K562 (cell line): ENCODE data around the gene KIF5C. TPM values are rescaled to one million over a fixed set of nuclear protein-coding genes. Genes with fewer than 3 reads are reported as not detected.

Experiments
- ATAC-seq: fragments of 200-7000 bp; cut with Tn5 transposase; 3 replicates; pipeline ENCODE4 v1.9.1; 2020; ENCODE audit warnings: moderate library complexity
- BruUV-seq: library from RNA; stranded (reverse); fragments of 400-500 nt; replicated peaks from 2 replicates; lab custom pipeline; 2021; lab: Mats Ljungman, UMichigan
- CTCF ChIA-PET: fragments of 300-600 bp; formaldehyde crosslinking; extraction: SDS; loops from one replicate; lab custom pipeline; 2021; ENCODE audit warnings: low intra/inter-chr PET ratio; lab: Yijun Ruan, JAX
- POLR2A ChIA-PET: fragments of 300-600, 350-650 bp; sonication (Branson Sonifier 250); formaldehyde crosslinking; extraction: SDS; loops from one replicate; lab custom pipeline; 2021; ENCODE audit warnings: antibody characterized with exemption, inconsistent platforms; lab: Yijun Ruan, JAX
- DNase-seq, 4 experiments: peaks; one replicate each; pipeline versions ENCODE4 v3.0.0 to v3.0.0-alpha.2; 2011 to 2018; ENCODE audit warnings: low spot score in 3 of 4, mixed read lengths in 3 of 4; ENCODE audit errors: extremely low read depth in 1 of 4
- FAIRE-seq: peaks from 2 replicates; lab custom pipeline; 2011; peaks lifted over from hg19 to GRCh38; lab: Jason Lieb, UNC
- H2AFZ ChIP-seq: 2 replicates; pipeline ENCODE4 v1.6.0; 2011; ENCODE audit warnings: low read depth, low read length, control low read depth, inconsistent platforms
- H3K27ac ChIP-seq: fragments of 200-600 bp; 3 replicates; pipeline ENCODE4 v1.8.0; 2011; ENCODE audit warnings: low read depth, mild to moderate bottlenecking, control low read depth, inconsistent platforms, low read length, moderate library complexity, mixed read lengths; ENCODE audit errors: extremely low read depth
- H3K27me3 ChIP-seq, 2 experiments: fragments of 300-600 bp in 1 of 2; 2 replicates in 1 of 2; 3 replicates in 1 of 2; pipeline versions ENCODE4 v1.6.0 to v1.8.0; 2011; ENCODE audit warnings: inconsistent platforms in 2 of 2, low read length in 2 of 2, mild to moderate bottlenecking in 1 of 2, mixed read lengths in 1 of 2, moderate library complexity in 1 of 2; ENCODE audit not compliant: control insufficient read depth in 2 of 2, insufficient read depth in 2 of 2
- H3K36me3 ChIP-seq: fragments of 300-600 bp; 3 replicates; pipeline ENCODE4 v1.8.0; 2011; ENCODE audit warnings: mild to moderate bottlenecking, low read length, inconsistent platforms; ENCODE audit not compliant: control insufficient read depth, insufficient read depth
- H3K4me1 ChIP-seq, 2 experiments: fragments of 200-600 bp in 1 of 2; replicated peaks in 1 of 2; 2 replicates in 1 of 2; 3 replicates in 1 of 2; pipeline versions ENCODE4 v1.5.1 to v1.8.0; 2011; ENCODE audit warnings: inconsistent platforms in 2 of 2, low read length in 2 of 2, mild to moderate bottlenecking in 1 of 2, mixed read lengths in 1 of 2, moderate library complexity in 1 of 2; ENCODE audit not compliant: control insufficient read depth in 2 of 2, insufficient read depth in 2 of 2
- H3K4me2 ChIP-seq: 2 replicates; pipeline ENCODE4 v1.6.1; 2011; ENCODE audit warnings: low read length, control low read depth, inconsistent platforms, mixed read lengths; ENCODE audit not compliant: insufficient read depth
- H3K4me3 ChIP-seq: fragments of 200-600 bp; sonication (generic), shearing (Covaris generic); 2 replicates; pipeline ENCODE4 v1.5.1; 2016; ENCODE audit warnings: control low read depth, inconsistent platforms
- H3K79me2 ChIP-seq: fragments of 200-600 bp; 3 replicates; pipeline ENCODE4 v1.8.0; 2011; ENCODE audit warnings: low read length, inconsistent platforms; ENCODE audit not compliant: control insufficient read depth, insufficient read depth
- H3K9ac ChIP-seq, 2 experiments: 2 replicates each; pipeline versions ENCODE4 v1.6.0 to v1.6.1; 2011; ENCODE audit warnings: low read depth in 2 of 2, low read length in 2 of 2, control low read depth in 1 of 2, inconsistent platforms in 1 of 2, mild to moderate bottlenecking in 1 of 2, mixed read lengths in 1 of 2; ENCODE audit not compliant: insufficient read depth in 1 of 2
- H3K9me1 ChIP-seq: one replicate; pipeline ENCODE4 v1.6.0; 2011; ENCODE audit warnings: inconsistent platforms, mild to moderate bottlenecking, low read length, moderate library complexity; ENCODE audit not compliant: control insufficient read depth, insufficient read depth
- H3K9me3 ChIP-seq: replicated peaks from 2 replicates; pipeline ENCODE4 v1.5.1; 2011; ENCODE audit warnings: low read depth, low read length, inconsistent platforms; ENCODE audit not compliant: control insufficient read depth, insufficient read depth
- H4K20me1 ChIP-seq: replicated peaks from 2 replicates; pipeline ENCODE4 v1.6.1; 2011; ENCODE audit warnings: low read length, inconsistent platforms, mixed read lengths; ENCODE audit not compliant: control insufficient read depth, insufficient read depth
- ARNT ChIP-seq, 2 experiments: fragments of 450-650 bp; IDR thresholded peaks; 2 replicates each; pipeline ENCODE4 v1.6.1; 2016; ENCODE audit warnings: mild to moderate bottlenecking in 1 of 2
- HSF4 ChIP-seq: fragments of 250-450 bp; sonication (Bioruptor Pico); IDR thresholded peaks from 2 replicates; pipeline ENCODE4 v2.1.2; 2022; ENCODE audit warnings: mild to moderate bottlenecking, moderate library complexity, borderline replicate concordance
- PHB2 ChIP-seq: fragments of 450-650 bp; IDR thresholded peaks from 2 replicates; pipeline ENCODE4 v1.6.1; 2017; ENCODE audit warnings: low read depth
- RBM22 ChIP-seq: fragments of 200-400 bp; formaldehyde crosslinking; IDR thresholded peaks from 2 replicates; pipeline ENCODE4 v1.6.1; 2018; ENCODE audit warnings: low read length, low read depth; ENCODE audit not compliant: poor library complexity, severe bottlenecking
- SLC30A9 ChIP-seq: fragments of 250-450 bp; sonication (Bioruptor Pico); IDR thresholded peaks from 2 replicates; pipeline ENCODE4 v1.8.0; 2022; ENCODE audit warnings: mild to moderate bottlenecking, moderate library complexity
- ZBTB5 ChIP-seq: fragments of 450-650 bp; IDR thresholded peaks from 2 replicates; pipeline ENCODE4 v1.6.1; 2017; ENCODE audit warnings: antibody characterized with exemption
- in situ Hi-C: fragments of 300-500 bp; cut with MboI; formaldehyde crosslinking; loops from 4 replicates; pipeline ENCODE4 v1.15.0; 2018; ENCODE audit warnings: inconsistent platforms, mixed read lengths
- intact Hi-C: fragments of 100-400 bp; cut with micrococcal nuclease; formaldehyde crosslinking; loops from 2 replicates; pipeline ENCODE4 v1.14.2; 2022
- polyA plus RNA-seq, 8 experiments: library from polyadenylated mRNA; depleted of rRNA in 4 of 8; stranded (reverse) in 5 of 8; unstranded in 3 of 8; fragments of >200 nt; fragmentation: Nextera tagmentation in 2 of 8; fragmentation: Illumina TruSeq in 1 of 8; extraction: Ambion mirVana in 2 of 8; extraction: Trizol in 1 of 8; gene quantifications; 2 replicates each; pipeline versions ENCODE4 v1.2.1 to v1.2.3, GENCODE V29; 2011 to 2014; ENCODE audit warnings: inconsistent platforms in 1 of 8, missing spikeins in 1 of 8
- total RNA-seq, 7 experiments: library from RNA; depleted of rRNA in 6 of 7; stranded (reverse); fragments of >200 nt in 6 of 7; fragmentation: Illumina TruSeq in 2 of 7; extraction: Trizol in 2 of 7; gene quantifications; 2 replicates each; pipeline versions ENCODE4 v1.2.1 to v1.2.3, GENCODE V29; 2011 to 2021; ENCODE audit warnings: low replicate concordance in 1 of 7

Gene KIF5C
- total and polyA plus RNA-seq, 9 of the 15 experiments (the other 6 are each of a cell fraction or from before 2014, with no cell fraction given): 0.01 to 0.09 (median 0.01) TPM; not detected in 6

DNA sequence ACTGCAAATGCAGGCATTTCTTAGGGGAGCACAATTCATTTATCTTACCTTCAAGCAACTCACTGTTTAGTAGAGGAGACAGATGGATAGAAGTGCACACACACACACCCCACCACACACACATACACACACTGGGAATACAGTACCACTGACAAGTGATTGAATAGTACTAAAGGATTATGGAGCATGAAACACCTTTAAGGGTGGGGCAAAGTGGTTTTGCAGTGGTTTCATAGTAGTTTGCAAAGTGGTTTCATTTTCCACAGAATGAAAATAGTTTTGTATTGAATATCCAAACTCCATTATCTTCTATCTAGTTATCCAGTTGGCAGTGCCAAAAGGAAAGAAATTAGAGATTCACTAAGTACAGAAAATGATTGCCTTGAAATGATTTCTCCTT lies 18.9 kb downstream of the KIF5C start:
- intact Hi-C loops (no loop called here), in situ Hi-C loops (no loop called here)
- Histone ChIP-seq H3K9me1 (no peaks in the 10 kb centered on the region), H3K79me2 (no peaks in the 10 kb centered on the region), H3K36me3 (no peaks in the 10 kb centered on the region), H4K20me1 (no peaks in the 10 kb centered on the region), H3K9ac (no peak overlapping the region), H2AFZ (no peak overlapping the region), H3K9me3 (no peaks in the 10 kb centered on the region), H3K27ac (no peak overlapping the region), H3K4me1 (no peaks in the 10 kb centered on the region)
- BruUV-seq: no TSS peak
- ATAC-seq: no peak
- no peak for DNase-seq
- POLR2A ChIA-PET: no interaction called here
- TF ChIP-seq HSF4 (no peak), PHB2 (no peak), RBM22 (no peak), ZBTB5 (no peak), ARNT (IDR thresholded peaks at IDR 0.05) (no peak), SLC30A9 (CRISPR knock-in tag) (no peak)
- TF ChIP-seq, all 486 proteins: peak for 0
- H3K4me2 ChIP-seq: no peak overlapping the region
- FAIRE-seq: no peak
- peaks cover 2 to 12% of the 10 kb centered on the region in 2 experiments; a peak in 3 of 5 replicates for H3K27me3 ChIP-seq
- H3K4me3 ChIP-seq: no peak overlapping the region
- CTCF ChIA-PET: no interaction called here
